GM23248 (cell line): Measurements from ENCODE around the gene SLC29A3. TPM values are rescaled to one million over a fixed set of nuclear protein-coding genes. Genes with fewer than 3 reads are reported as not detected.

Experiments used
- DNase-seq: peaks from one replicate; pipeline ENCODE4 v3.0.0-alpha.2; 2015
- H2AFZ ChIP-seq: fragments of 200-600 bp; sonication (generic); 2 replicates; pipeline ENCODE4 v1.6.1; 2016; ENCODE audit warnings: antibody characterized with exemption
- H3F3A ChIP-seq: fragments of 200-600 bp; sonication (generic); 2 replicates; pipeline ENCODE4 v1.6.1; 2016; ENCODE audit warnings: mild to moderate bottlenecking, antibody characterized with exemption, mixed run types; ENCODE audit not compliant: insufficient read depth
- H3K27ac ChIP-seq: fragments of 200-600 bp; sonication (generic); 2 replicates; pipeline ENCODE4 v1.5.1; 2016; ENCODE audit warnings: mild to moderate bottlenecking
- H3K27me3 ChIP-seq: fragments of 200-600 bp; sonication (generic); replicated peaks from 2 replicates; pipeline ENCODE4 v1.6.1; 2016; ENCODE audit warnings: mild to moderate bottlenecking; ENCODE audit not compliant: insufficient read depth
- H3K36me3 ChIP-seq: fragments of 200-600 bp; sonication (generic); 2 replicates; pipeline ENCODE4 v1.6.1; 2016; ENCODE audit warnings: low read depth, mild to moderate bottlenecking
- H3K4me1 ChIP-seq: fragments of 200-600 bp; sonication (generic); 2 replicates; pipeline ENCODE4 v1.6.1; 2016; ENCODE audit warnings: mild to moderate bottlenecking; ENCODE audit not compliant: insufficient read depth
- H3K4me2 ChIP-seq: fragments of 200-600 bp; sonication (generic); one replicate; pipeline ENCODE4 v1.6.1; 2016; ENCODE audit warnings: mild to moderate bottlenecking; ENCODE audit not compliant: unreplicated experiment
- H3K4me3 ChIP-seq: fragments of 200-600 bp; sonication (generic); 2 replicates; pipeline ENCODE4 v1.5.1; 2016; ENCODE audit warnings: mild to moderate bottlenecking
- H3K79me2 ChIP-seq: fragments of 200-600 bp; sonication (generic); 2 replicates; pipeline ENCODE4 v1.6.1; 2016; ENCODE audit warnings: mild to moderate bottlenecking; ENCODE audit not compliant: insufficient read depth
- H3K9ac ChIP-seq: fragments of 200-600 bp; sonication (generic); 2 replicates; pipeline ENCODE4 v1.6.1; 2016; ENCODE audit warnings: mild to moderate bottlenecking
- H3K9me2 ChIP-seq: fragments of 200-600 bp; sonication (generic); 2 replicates; pipeline ENCODE4 v1.6.1; 2016; ENCODE audit warnings: mixed run types, mild to moderate bottlenecking, moderate library complexity; ENCODE audit not compliant: insufficient read depth
- H3K9me3 ChIP-seq: fragments of 200-600 bp; sonication (generic); one replicate; pipeline ENCODE4 v1.6.1; 2017; ENCODE audit warnings: low read depth
- H4K20me1 ChIP-seq: fragments of 200-600 bp; sonication (generic); 2 replicates; pipeline ENCODE4 v1.6.0; 2016; ENCODE audit not compliant: insufficient read depth
- EZH2 ChIP-seq: fragments of 200-600 bp; sonication (generic); IDR thresholded peaks from 2 replicates; pipeline ENCODE4 v1.6.1; 2018; ENCODE audit warnings: antibody characterized with exemption, mild to moderate bottlenecking; ENCODE audit not compliant: insufficient read depth, poor library complexity, severe bottlenecking
- EZH2phosphoT487 ChIP-seq: fragments of 200-600 bp; sonication (generic); IDR thresholded peaks from 2 replicates; pipeline ENCODE4 v1.6.1; 2018; ENCODE audit warnings: antibody characterized with exemption, moderate library complexity, mild to moderate bottlenecking, low read depth; ENCODE audit not compliant: insufficient read depth
- WGBS, 2 experiments: methylation state at CpG; one replicate each; pipeline ENCODE4 v1.1.6; 2015 to 2017; ENCODE audit warnings: low lambda C conversion rate in 2 of 2, low coverage in 1 of 2; ENCODE audit errors: missing lambda C conversion rate in 2 of 2; 5-methylcytosine and 5-hydroxymethylcytosine counted together
- in situ Hi-C: fragments of 300-500 bp; cut with MboI; formaldehyde crosslinking; loops from 2 replicates; pipeline ENCODE4 v1.15.0; 2020
- polyA plus RNA-seq: library from polyadenylated mRNA; unstranded; fragments of >200 nt; fragmentation: Nextera tagmentation; extraction: Ambion mirVana; gene quantifications from 2 replicates; pipeline ENCODE4 v1.2.1, GENCODE V29; 2016
- total RNA-seq: library from RNA; depleted of rRNA; stranded (reverse); fragments of >200 nt; shearing (Covaris generic); gene quantifications from 2 replicates; pipeline ENCODE4 v1.2.3, GENCODE V29; 2014

SLC29A3 gene
- total and polyA plus RNA-seq, 2 experiments from 2014 or later = 1.9 to 7.3 TPM

DNA sequence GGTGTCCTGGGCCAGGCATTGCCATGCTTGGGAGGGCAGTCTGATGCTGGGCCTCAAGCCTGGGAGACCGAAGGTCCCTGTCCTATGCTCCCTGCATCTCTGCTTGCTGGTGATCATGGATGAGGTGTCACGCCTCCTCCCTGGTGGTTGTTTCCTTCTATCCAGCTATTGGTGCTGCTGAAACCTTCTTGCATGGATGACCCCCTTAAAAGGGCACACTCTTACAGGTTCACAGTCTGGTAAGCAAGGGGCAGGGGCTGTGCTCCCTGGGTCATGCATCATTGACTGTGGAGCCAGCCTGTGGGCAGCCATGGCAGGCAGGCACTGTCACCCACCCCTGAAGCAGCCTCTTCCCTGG is 36.8 kb upstream of the SLC29A3 start:
- DNase-seq = no peak
- Histone ChIP-seq H3K27ac (no peak overlapping the region), H3K36me3 (no peaks in the 10 kb centered on the region), H3K79me2 (no peaks in the 10 kb centered on the region), H2AFZ (no peak overlapping the region), H3K9me3 (no peaks in the 10 kb centered on the region), H4K20me1 (no peaks in the 10 kb centered on the region), H3K27me3 (no peaks in the 10 kb centered on the region), H3F3A (no peaks in the 10 kb centered on the region), H3K4me3 (no peak overlapping the region), H3K9ac (no peak overlapping the region), H3K9me2 (no peaks in the 10 kb centered on the region), H3K4me1 (no peaks in the 10 kb centered on the region), H3K4me2 (no peak overlapping the region)
- in situ Hi-C loops = loop anchor here (10.0 kb wide), 1 partner anchor 358 kb away; no protein-coding TSS in a partner anchor
- TF ChIP-seq EZH2 = no peak
- no peak for TF ChIP-seq EZH2phosphoT487
- 96 to 100% methylated on average over 2 of the region's 2 CpGs for WGBS, 2 experiments

GRCh38 chr10:71283410-71283809 is 35.6 kb upstream of the SLC29A3 start:
- H3K9ac ChIP-seq = no peak overlapping the region
- H3K36me3 ChIP-seq = no peaks in the 10 kb centered on the region
- H3K4me2 ChIP-seq = no peak overlapping the region
- DNase-seq = no peak
- no peaks in the 10 kb centered on the region for H3K9me2 ChIP-seq
- no peaks in the 10 kb centered on the region for H4K20me1 ChIP-seq
- H3K9me3 ChIP-seq = no peaks in the 10 kb centered on the region
- no peaks in the 10 kb centered on the region for H3F3A ChIP-seq
- H3K4me3 ChIP-seq = no peak overlapping the region
- H3K79me2 ChIP-seq = no peaks in the 10 kb centered on the region
- H3K27ac ChIP-seq = no peak overlapping the region
- H2AFZ ChIP-seq = no peak overlapping the region
- TF ChIP-seq EZH2phosphoT487 = no peak
- no peak for TF ChIP-seq EZH2
- no peaks in the 10 kb centered on the region for H3K27me3 ChIP-seq
- WGBS, 2 experiments = 84% methylated on average over 6 of the region's 6 CpGs
- H3K4me1 ChIP-seq = no peaks in the 10 kb centered on the region
- in situ Hi-C loops = loop anchor here (10.0 kb wide), 1 partner anchor 359 kb away; no protein-coding TSS in a partner anchor

GRCh38 chr10:71283876-71284275 is 35.2 kb upstream of the SLC29A3 start:
- H3K4me2 ChIP-seq = no peak overlapping the region
- H3K9ac ChIP-seq = no peak overlapping the region
- 84 to 87% methylated on average over 10 of the region's 10 CpGs for WGBS, 2 experiments
- no peaks in the 10 kb centered on the region for H3K9me2 ChIP-seq
- no peak overlapping the region for H3K4me3 ChIP-seq
- no peaks in the 10 kb centered on the region for H3F3A ChIP-seq
- in situ Hi-C loops = loop anchor here (10.0 kb wide), 1 partner anchor 359 kb away; no protein-coding TSS in a partner anchor
- no peak for DNase-seq
- H3K4me1 ChIP-seq = no peaks in the 10 kb centered on the region
- no peak overlapping the region for H2AFZ ChIP-seq
- no peaks in the 10 kb centered on the region for H3K36me3 ChIP-seq
- no peak for TF ChIP-seq EZH2phosphoT487
- TF ChIP-seq EZH2 = no peak
- no peaks in the 10 kb centered on the region for H3K27me3 ChIP-seq
- no peaks in the 10 kb centered on the region for H3K79me2 ChIP-seq
- H3K27ac ChIP-seq = no peak overlapping the region
- no peaks in the 10 kb centered on the region for H4K20me1 ChIP-seq
- H3K9me3 ChIP-seq = no peaks in the 10 kb centered on the region

GRCh38 chr10:71284544-71285179 is 34.4 kb upstream of the SLC29A3 start:
- no peaks in the 10 kb centered on the region for H4K20me1 ChIP-seq
- H3K4me2 ChIP-seq = no peak overlapping the region
- H3K79me2 ChIP-seq = no peaks in the 10 kb centered on the region
- TF ChIP-seq EZH2 = no peak
- no peak for TF ChIP-seq EZH2phosphoT487
- no peaks in the 10 kb centered on the region for H3K4me1 ChIP-seq
- H3K9ac ChIP-seq = no peak overlapping the region
- no peaks in the 10 kb centered on the region for H3K9me2 ChIP-seq
- no peak overlapping the region for H3K4me3 ChIP-seq
- H3K36me3 ChIP-seq = no peaks in the 10 kb centered on the region
- no peaks in the 10 kb centered on the region for H3F3A ChIP-seq
- H3K27me3 ChIP-seq = no peaks in the 10 kb centered on the region
- no peak for DNase-seq
- in situ Hi-C loops = loop anchor here (10.0 kb wide), 1 partner anchor 360 kb away; no protein-coding TSS in a partner anchor
- no peak overlapping the region for H2AFZ ChIP-seq
- WGBS, 2 experiments = 78 to 85% methylated on average over 17 to 19 of the region's 19 CpGs
- H3K27ac ChIP-seq = no peak overlapping the region
- H3K9me3 ChIP-seq = no peaks in the 10 kb centered on the region

GRCh38 chr10:71285180-71285545 is 33.9 kb upstream of the SLC29A3 start:
- Histone ChIP-seq H3K4me1 (no peaks in the 10 kb centered on the region), H4K20me1 (no peaks in the 10 kb centered on the region), H3K4me3 (no peak overlapping the region), H3K9me2 (no peaks in the 10 kb centered on the region), H3K36me3 (no peaks in the 10 kb centered on the region), H3K79me2 (no peaks in the 10 kb centered on the region), H3K27me3 (no peaks in the 10 kb centered on the region), H3K4me2 (no peak overlapping the region), H3K9ac (no peak overlapping the region), H3K27ac (no peak overlapping the region), H2AFZ (no peak overlapping the region), H3K9me3 (no peaks in the 10 kb centered on the region), H3F3A (no peaks in the 10 kb centered on the region)
- TF ChIP-seq EZH2phosphoT487 = no peak
- TF ChIP-seq EZH2 = no peak
- 61 to 66% methylated on average over 10 to 11 of the region's 11 CpGs for WGBS, 2 experiments
- in situ Hi-C loops = loop anchor here (10.0 kb wide), 1 partner anchor 360 kb away; no protein-coding TSS in a partner anchor
- peak; percentile 65 for DNase-seq
